GM12878 (cell line): ENCODE data around the gene RAD51B. TPM values are rescaled to one million over a fixed set of nuclear protein-coding genes. Genes with fewer than 3 reads are reported as not detected.
A peak's percentile ranks its signal among the peaks of the same experiment; 100 is the strongest.

ENCODE experiments used
- ATAC-seq: fragments of 200-7000 bp; cut with Tn5 transposase; 3 replicates; pipeline ENCODE4 v1.9.1; 2020; ENCODE audit warnings: mild to moderate bottlenecking, moderate library complexity
- BruUV-seq: library from RNA; stranded (reverse); fragments of 400-500 nt; replicated peaks from 2 replicates; lab custom pipeline; 2021; lab: Mats Ljungman, UMichigan
- CTCF ChIA-PET: fragments of 300-600 bp; sonication (Branson Sonifier 250); formaldehyde crosslinking; extraction: SDS; loops from one replicate; lab custom pipeline; 2021; ENCODE audit warnings: inconsistent platforms; lab: Yijun Ruan, JAX
- POLR2A ChIA-PET: fragments of 350-600 bp; formaldehyde crosslinking; extraction: SDS; loops from one replicate; lab custom pipeline; 2021; ENCODE audit warnings: inconsistent platforms; lab: Charles Lee
- RAD21 ChIA-PET: fragments of 300-600 bp; sonication (Branson Sonifier 250); formaldehyde crosslinking; loops from one replicate; lab custom pipeline; 2023; ENCODE audit warnings: antibody characterized with exemption; ENCODE audit not compliant: unreplicated experiment; lab: Charles Lee
- SMC1A ChIA-PET: fragments of 300-600 bp; sonication (Branson Sonifier 250); formaldehyde crosslinking; loops from one replicate; lab custom pipeline; 2023; ENCODE audit not compliant: unreplicated experiment, uncharacterized antibody; lab: Charles Lee
- DNase-seq: peaks from one replicate; pipeline ENCODE4 v3.0.0-alpha.2; 2011; ENCODE audit warnings: low read depth, low spot score
- FAIRE-seq: peaks from 3 replicates; lab custom pipeline; 2011; peaks lifted over from hg19 to GRCh38; lab: Jason Lieb, UNC
- H2AFZ ChIP-seq: 2 replicates; pipeline ENCODE4 v1.6.0; 2011; ENCODE audit warnings: low read depth, low read length, control low read depth; ENCODE audit not compliant: control insufficient read depth
- H3K27ac ChIP-seq: 2 replicates; pipeline ENCODE4 v1.5.1; 2011; ENCODE audit warnings: control low read depth; ENCODE audit not compliant: control insufficient read depth, insufficient read depth
- H3K27me3 ChIP-seq, 2 experiments: replicated peaks in 1 of 2; 2 replicates each; pipeline versions ENCODE4 v1.6.0 to v1.6.1; 2011; ENCODE audit warnings: low read length in 1 of 2; ENCODE audit not compliant: control insufficient read depth in 2 of 2, insufficient read depth in 2 of 2
- H3K36me3 ChIP-seq, 2 experiments: 2 replicates each; pipeline ENCODE4 v1.5.1; 2011; ENCODE audit warnings: low read length in 1 of 2; ENCODE audit not compliant: control insufficient read depth in 2 of 2, insufficient read depth in 2 of 2
- H3K4me1 ChIP-seq: 2 replicates; pipeline ENCODE4 v1.6.1; 2011; ENCODE audit warnings: mild to moderate bottlenecking, low read length, moderate library complexity, mixed read lengths; ENCODE audit not compliant: control insufficient read depth, insufficient read depth
- H3K4me2 ChIP-seq: 2 replicates; pipeline ENCODE4 v1.6.0; 2011; ENCODE audit warnings: control low read depth; ENCODE audit not compliant: control insufficient read depth, insufficient read depth
- H3K4me3 ChIP-seq: fragments of 200-600 bp; sonication (generic); 2 replicates; pipeline ENCODE4 v1.5.1; 2016
- H3K79me2 ChIP-seq: 2 replicates; pipeline ENCODE4 v1.6.0; 2011; ENCODE audit warnings: low read length; ENCODE audit not compliant: control insufficient read depth, insufficient read depth
- H3K9ac ChIP-seq: 2 replicates; pipeline ENCODE4 v1.8.0; 2011; ENCODE audit warnings: low read length, control low read depth, mixed read lengths; ENCODE audit not compliant: control insufficient read depth, insufficient read depth
- H3K9me3 ChIP-seq: replicated peaks from 3 replicates; pipeline ENCODE4 v1.5.1; 2011; ENCODE audit warnings: mild to moderate bottlenecking, low read length; ENCODE audit not compliant: control insufficient read depth, insufficient read depth
- H4K20me1 ChIP-seq: 2 replicates; pipeline ENCODE4 v1.6.0; 2011; ENCODE audit not compliant: control insufficient read depth, insufficient read depth
- ATF7 ChIP-seq: fragments of 450-650 bp; IDR thresholded peaks from 2 replicates; pipeline ENCODE4 v1.6.1; 2016; ENCODE audit warnings: low read depth, mild to moderate bottlenecking
- E4F1 ChIP-seq: fragments of 450-650 bp; IDR thresholded peaks from 2 replicates; pipeline ENCODE4 v1.6.1; 2018; ENCODE audit warnings: borderline replicate concordance, mild to moderate bottlenecking; ENCODE audit not compliant: partially characterized antibody
- FOXK2 ChIP-seq: fragments of 450-650 bp; IDR thresholded peaks from 2 replicates; pipeline ENCODE4 v1.6.1; 2017; ENCODE audit warnings: mild to moderate bottlenecking, moderate library complexity
- HDGF ChIP-seq: fragments of 450-650 bp; IDR thresholded peaks from 2 replicates; pipeline ENCODE4 v1.6.1; 2016; ENCODE audit warnings: antibody characterized with exemption
- NR2F1 ChIP-seq: fragments of 450-650 bp; conservative IDR thresholded peaks from 2 replicates; pipeline ENCODE4 v1.6.1; 2017; ENCODE audit warnings: mild to moderate bottlenecking
- POLR2AphosphoS5 ChIP-seq: IDR thresholded peaks from 2 replicates; pipeline ENCODE4 v1.6.1; 2011; ENCODE audit warnings: mild to moderate bottlenecking, low read length, inconsistent platforms
- SMAD1 ChIP-seq: fragments of 450-650 bp; IDR thresholded peaks from 2 replicates; pipeline ENCODE4 v1.6.1; 2018; ENCODE audit warnings: mild to moderate bottlenecking, low read depth; ENCODE audit not compliant: partially characterized antibody
- SMARCA5 ChIP-seq: fragments of 450-650 bp; IDR thresholded peaks from 2 replicates; pipeline ENCODE4 v1.6.1; 2017; ENCODE audit warnings: mild to moderate bottlenecking
- YBX1 ChIP-seq: fragments of 450-650 bp; IDR thresholded peaks from 2 replicates; pipeline ENCODE4 v1.6.1; 2016; ENCODE audit warnings: antibody characterized with exemption
- YY1 ChIP-seq: IDR thresholded peaks from 2 replicates; pipeline ENCODE4 v1.6.1; 2011; ENCODE audit warnings: low read depth, mild to moderate bottlenecking, low read length
- ZBTB4 ChIP-seq: fragments of 450-650 bp; formaldehyde crosslinking; IDR thresholded peaks from 2 replicates; pipeline ENCODE4 v1.4.0; 2022; ENCODE audit warnings: mild to moderate bottlenecking, moderate library complexity
- ZNF207 ChIP-seq: fragments of 450-650 bp; IDR thresholded peaks from 2 replicates; pipeline ENCODE4 v1.6.1; 2014; ENCODE audit warnings: antibody characterized with exemption, mild to moderate bottlenecking, borderline replicate concordance
- WGBS: methylation state at CpG from one replicate; pipeline ENCODE4 v1.1.6; 2016; ENCODE audit warnings: low lambda C conversion rate; ENCODE audit not compliant: insufficient replicate concordance, insufficient coverage; ENCODE audit errors: missing lambda C conversion rate; 5-methylcytosine and 5-hydroxymethylcytosine counted together
- in situ Hi-C: fragments of 300-500 bp; cut with MboI; formaldehyde crosslinking; loops from 9 replicates; pipeline ENCODE4 v1.14.3; 2018; ENCODE audit warnings: mixed read lengths
- intact Hi-C: fragments of 100-400 bp; cut with micrococcal nuclease; formaldehyde crosslinking; loops from one replicate; pipeline ENCODE4 v1.14.2; 2022; ENCODE audit not compliant: unreplicated experiment
- polyA plus RNA-seq, 11 experiments: library from polyadenylated mRNA; depleted of rRNA in 4 of 11; unstranded in 6 of 11; stranded (reverse) in 5 of 11; fragments of >200 nt; fragmentation: Nextera tagmentation in 4 of 11; fragmentation: Illumina TruSeq in 1 of 11; extraction: Ambion mirVana in 4 of 11; extraction: Trizol in 1 of 11; gene quantifications; 1 replicate in 1 of 11; 2 replicates in 10 of 11; pipeline versions ENCODE4 v1.2.1 to v1.2.3, GENCODE V29; 2011 to 2016; ENCODE audit warnings: inconsistent platforms in 2 of 11, missing spikeins in 2 of 11, low read depth in 1 of 11
- total RNA-seq, 4 experiments: library from RNA; depleted of rRNA in 3 of 4; stranded (reverse); fragments of >200 nt in 3 of 4; fragmentation: Illumina TruSeq in 1 of 4; extraction: Trizol in 1 of 4; gene quantifications; 2 replicates each; pipeline versions ENCODE4 v1.2.1 to v1.2.3, GENCODE V29; 2013 to 2021

RAD51B gene
- total and polyA plus RNA-seq, 10 of the 15 experiments (the other 5 are each of a cell fraction or from before 2014, with no cell fraction given) = 9.8 to 26.8 (median 21.3) TPM

GRCh38 chr14:68527329-68527851 lies 707.8 kb downstream of the RAD51B start (continued):
- TF ChIP-seq NR2F1 = no peak; the same call in 1 of the 2 replicates
- TF ChIP-seq HDGF = no peak
- no peak for TF ChIP-seq ZBTB4
- TF ChIP-seq POLR2AphosphoS5 = no peak
- no peak for TF ChIP-seq SMAD1
- TF ChIP-seq ZNF207 = no peak
- no peak for TF ChIP-seq FOXK2

GRCh38 chr14:68528040-68528687 lies 708.6 kb downstream of the RAD51B start:
- FAIRE-seq (no peak), DNase-seq (no peak), ATAC-seq (peak; percentile 60)
- 50% methylated on average over 2 of the region's 2 CpGs for WGBS
- ChIA-PET CTCF (interaction anchor here (0.5 to 3.5 kb wide), 4 partner anchors 8 to 261 kb away, joined by 3 to 9 read pairs (median 4); no protein-coding TSS in a partner anchor), RAD21 (interaction anchor here (1.3 to 1.8 kb wide), 2 partner anchors 8 to 21 kb away, joined by 4 to 6 read pairs; no protein-coding TSS in a partner anchor), SMC1A (interaction anchor here (0.8 to 2.0 kb wide), 8 partner anchors 10 to 296 kb away, joined by 3 to 6 read pairs (median 4); no protein-coding TSS in a partner anchor), POLR2A (interaction anchor here (0.5 to 1.0 kb wide), 3 partner anchors 10 to 364 kb away, joined by 3 to 4 read pairs (median 3); no protein-coding TSS in a partner anchor)
- Histone ChIP-seq H3K36me3 (no peaks in the 10 kb centered on the region), H3K4me2 (no peak overlapping the region), H3K9ac (no peak overlapping the region), H2AFZ (no peak overlapping the region), H4K20me1 (no peaks in the 10 kb centered on the region), H3K27ac (no peak overlapping the region), H3K4me1 (no peaks in the 10 kb centered on the region), H3K27me3 (no peaks in the 10 kb centered on the region), H3K79me2 (no peaks in the 10 kb centered on the region), H3K9me3 (peaks cover 6% of the 10 kb centered on the region; the same call in 2 of the 3 replicates), H3K4me3 (no peak overlapping the region)
- intact Hi-C loops = no loop called here
- no peak for TF ChIP-seq YY1
- TF ChIP-seq SMARCA5 = no peak
- peak; percentile 90 for TF ChIP-seq ATF7
- TF ChIP-seq YBX1 = no peak
- TF ChIP-seq E4F1 = no peak
- no TSS peak for BruUV-seq
- in situ Hi-C loops = no loop called here
